Gastrocnemius medialis (tissue), 4 donors: ENCODE results near the gene TMEM132D.

Experiments
- POLR2A ChIP-seq, 2 donors: fragments of 450-650 bp; IDR thresholded peaks; one replicate each; pipeline ENCODE4 v1.6.1; 2017; ENCODE audit warnings: antibody characterized with exemption in 2 of 2, mild to moderate bottlenecking in 2 of 2, moderate library complexity in 2 of 2
- TF ChIP-seq, protein P1 (sequence below), 5 experiments: fragments of 450-650 bp in 3 of 5; fragments of 200-600 bp in 2 of 5; sonication (generic) in 2 of 5; IDR thresholded peaks in 4 of 5; conservative IDR thresholded peaks in 1 of 5; 1 replicate in 4 of 5; 2 replicates in 1 of 5; pipeline ENCODE4 v1.5.1; 2016 to 2019; ENCODE audit warnings: antibody characterized with exemption in 5 of 5, mild to moderate bottlenecking in 3 of 5, moderate library complexity in 3 of 5

DNA sequence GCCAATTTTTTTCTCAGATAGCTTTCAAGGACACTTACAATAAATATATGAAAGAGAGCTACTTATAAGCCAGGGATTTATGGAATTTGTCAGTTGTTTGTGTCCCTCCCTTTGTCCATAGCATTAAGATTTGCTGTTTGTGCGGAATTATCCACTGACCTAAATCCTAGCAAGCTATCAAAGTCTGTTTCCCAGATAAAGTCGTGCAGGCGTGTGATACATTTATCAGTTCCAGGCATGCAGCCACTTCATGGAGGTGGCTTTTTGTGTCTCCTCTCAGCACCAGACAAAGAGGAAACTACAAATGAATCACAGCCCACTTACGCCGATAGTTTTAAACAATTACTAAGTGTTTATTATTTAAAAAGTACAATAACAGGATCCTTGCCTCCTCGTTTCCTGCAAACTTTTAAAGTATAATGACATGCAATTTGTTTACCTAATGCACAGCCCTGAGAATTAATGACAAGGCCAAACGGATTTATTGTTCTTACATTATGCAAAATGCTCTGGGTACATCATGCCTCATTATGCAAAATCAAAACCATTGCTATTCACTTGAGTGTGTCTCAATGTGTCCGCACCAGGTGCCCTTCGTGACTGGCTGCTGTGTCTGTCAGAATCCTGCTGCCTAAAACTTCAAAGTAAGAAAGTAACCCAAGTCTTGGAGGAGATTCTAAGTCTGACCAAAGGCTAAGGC, 627.3 kb downstream of the TMEM132D start:
- TF ChIP-seq, protein P1, sequence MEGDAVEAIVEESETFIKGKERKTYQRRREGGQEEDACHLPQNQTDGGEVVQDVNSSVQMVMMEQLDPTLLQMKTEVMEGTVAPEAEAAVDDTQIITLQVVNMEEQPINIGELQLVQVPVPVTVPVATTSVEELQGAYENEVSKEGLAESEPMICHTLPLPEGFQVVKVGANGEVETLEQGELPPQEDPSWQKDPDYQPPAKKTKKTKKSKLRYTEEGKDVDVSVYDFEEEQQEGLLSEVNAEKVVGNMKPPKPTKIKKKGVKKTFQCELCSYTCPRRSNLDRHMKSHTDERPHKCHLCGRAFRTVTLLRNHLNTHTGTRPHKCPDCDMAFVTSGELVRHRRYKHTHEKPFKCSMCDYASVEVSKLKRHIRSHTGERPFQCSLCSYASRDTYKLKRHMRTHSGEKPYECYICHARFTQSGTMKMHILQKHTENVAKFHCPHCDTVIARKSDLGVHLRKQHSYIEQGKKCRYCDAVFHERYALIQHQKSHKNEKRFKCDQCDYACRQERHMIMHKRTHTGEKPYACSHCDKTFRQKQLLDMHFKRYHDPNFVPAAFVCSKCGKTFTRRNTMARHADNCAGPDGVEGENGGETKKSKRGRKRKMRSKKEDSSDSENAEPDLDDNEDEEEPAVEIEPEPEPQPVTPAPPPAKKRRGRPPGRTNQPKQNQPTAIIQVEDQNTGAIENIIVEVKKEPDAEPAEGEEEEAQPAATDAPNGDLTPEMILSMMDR (IDR thresholded peaks at IDR 0.05 in 4 of 5, conservative IDR thresholded peaks at IDR 0.05 in 1 of 5), result no peak
- no peak for TF ChIP-seq POLR2A (IDR thresholded peaks at IDR 0.05)
